KMS-11 (cell line): ENCODE measurements around the gene SLC25A21.

Experiments
- H2AFZ ChIP-seq: fragments of 200-600 bp; sonication (generic); 2 replicates; pipeline ENCODE4 v1.6.1; 2016; ENCODE audit warnings: antibody characterized with exemption, mixed run types, low read depth
- H3K27ac ChIP-seq: fragments of 200-600 bp; sonication (generic); 2 replicates; pipeline ENCODE4 v1.6.1; 2016; ENCODE audit warnings: mild to moderate bottlenecking, mixed run types
- H3K27me3 ChIP-seq: fragments of 200-600 bp; sonication (generic); 2 replicates; pipeline ENCODE4 v1.6.1; 2017; ENCODE audit warnings: mild to moderate bottlenecking, low read depth, mixed run types, moderate library complexity; ENCODE audit not compliant: insufficient read depth
- H3K36me3 ChIP-seq: fragments of 200-600 bp; sonication (generic); 2 replicates; pipeline ENCODE4 v1.6.1; 2017; ENCODE audit warnings: mild to moderate bottlenecking, mixed run types; ENCODE audit not compliant: insufficient read depth
- H3K4me1 ChIP-seq: fragments of 200-600 bp; sonication (generic); 2 replicates; pipeline ENCODE4 v1.6.1; 2016; ENCODE audit warnings: mild to moderate bottlenecking, low read depth, mixed run types; ENCODE audit not compliant: poor library complexity, severe bottlenecking
- H3K4me2 ChIP-seq: fragments of 200-600 bp; sonication (generic); 2 replicates; pipeline ENCODE4 v1.7.0; 2016; ENCODE audit warnings: mild to moderate bottlenecking, mixed run types
- H3K4me3 ChIP-seq: fragments of 200-600 bp; sonication (generic); IDR thresholded peaks from 2 replicates; pipeline ENCODE4 v1.6.1; 2017; ENCODE audit warnings: low read depth, low read length, mixed read lengths; ENCODE audit not compliant: insufficient read depth
- H3K79me2 ChIP-seq: fragments of 200-600 bp; sonication (generic); 2 replicates; pipeline ENCODE4 v1.6.1; 2016; ENCODE audit warnings: low read depth, mixed run types; ENCODE audit not compliant: insufficient read depth
- H3K9ac ChIP-seq: fragments of 200-600 bp; sonication (generic); 2 replicates; pipeline ENCODE4 v1.6.1; 2016; ENCODE audit warnings: mild to moderate bottlenecking, mixed run types
- H4K20me1 ChIP-seq: fragments of 200-600 bp; sonication (generic); 2 replicates; pipeline ENCODE4 v1.6.1; 2016; ENCODE audit warnings: mild to moderate bottlenecking, mixed run types; ENCODE audit not compliant: insufficient read depth
- CTCF ChIP-seq: fragments of 200-600 bp; sonication (generic); conservative IDR thresholded peaks from 2 replicates; pipeline ENCODE4 v1.6.1; 2017; ENCODE audit warnings: low read depth, mild to moderate bottlenecking, antibody characterized with exemption, low read length, moderate library complexity, mixed read lengths

Gene SLC25A21

GRCh38 chr14:37115406-37115805 lies 57.0 kb downstream of the SLC25A21 start:
- no peak overlapping the region for H3K27ac ChIP-seq
- no peaks in the 10 kb centered on the region for H3K79me2 ChIP-seq
- H3K27me3 ChIP-seq: no peaks in the 10 kb centered on the region
- TF ChIP-seq CTCF: no peak
- no peaks in the 10 kb centered on the region for H3K4me1 ChIP-seq
- no peak overlapping the region for H2AFZ ChIP-seq
- H3K9ac ChIP-seq: no peak overlapping the region
- no peaks in the 10 kb centered on the region for H4K20me1 ChIP-seq
- no peaks in the 10 kb centered on the region for H3K36me3 ChIP-seq
- no peak overlapping the region for H3K4me3 ChIP-seq
- no peak overlapping the region for H3K4me2 ChIP-seq

GRCh38 chr14:37114559-37114958 lies 57.8 kb downstream of the SLC25A21 start:
- H3K4me3 ChIP-seq: no peak overlapping the region
- no peaks in the 10 kb centered on the region for H3K36me3 ChIP-seq
- H3K4me1 ChIP-seq: no peaks in the 10 kb centered on the region
- H3K27ac ChIP-seq: no peak overlapping the region
- no peak for TF ChIP-seq CTCF
- H3K27me3 ChIP-seq: no peaks in the 10 kb centered on the region
- H4K20me1 ChIP-seq: no peaks in the 10 kb centered on the region
- no peak overlapping the region for H3K4me2 ChIP-seq
- H3K9ac ChIP-seq: no peak overlapping the region
- H3K79me2 ChIP-seq: no peaks in the 10 kb centered on the region
- H2AFZ ChIP-seq: no peak overlapping the region

- Histone ChIP-seq H2AFZ (no peak overlapping the region), H3K4me2 (no peak overlapping the region), H3K27me3 (no peaks in the 10 kb centered on the region), H3K4me1 (no peaks in the 10 kb centered on the region), H3K9ac (no peak overlapping the region), H3K36me3 (no peaks in the 10 kb centered on the region), H3K4me3 (no peak overlapping the region), H4K20me1 (no peaks in the 10 kb centered on the region), H3K27ac (no peak overlapping the region), H3K79me2 (no peaks in the 10 kb centered on the region)
- no peak for TF ChIP-seq CTCF
Measured at GRCh38 chr14:37114002-37114401, 58.4 kb downstream of the SLC25A21 start.

- Histone ChIP-seq H3K36me3 (no peaks in the 10 kb centered on the region), H4K20me1 (no peaks in the 10 kb centered on the region), H3K27me3 (no peaks in the 10 kb centered on the region), H3K79me2 (no peaks in the 10 kb centered on the region), H3K4me2 (no peak overlapping the region), H3K27ac (no peak overlapping the region), H3K4me1 (no peaks in the 10 kb centered on the region), H3K9ac (no peak overlapping the region), H2AFZ (no peak overlapping the region), H3K4me3 (no peak overlapping the region)
- TF ChIP-seq CTCF: no peak
Measured at GRCh38 chr14:37098132-37098531, 74.3 kb downstream of the SLC25A21 start.
